CD14-positive monocyte (primary cell): Measurements from ENCODE around the gene PCBP3. TPM values are rescaled to one million over a fixed set of nuclear protein-coding genes. Genes with fewer than 3 reads are reported as not detected.

Source experiments
- DNase-seq, 3 donors: peaks; one replicate each; pipeline ENCODE4 v3.0.0-alpha.2; 2011 to 2022
- H2AFZ ChIP-seq: 2 replicates; pipeline ENCODE4 v1.6.0; 2012; ENCODE audit warnings: mild to moderate bottlenecking, low read depth, low read length, inconsistent platforms; ENCODE audit not compliant: insufficient read depth, poor library complexity, severe bottlenecking
- H3K27ac ChIP-seq, 2 donors: 1 replicate in 1 of 2; 2 replicates in 1 of 2; pipeline ENCODE4 v1.5.1; 2012 to 2013; ENCODE audit warnings: low read length in 2 of 2, control low read depth in 1 of 2, inconsistent platforms in 1 of 2, low read depth in 1 of 2, mild to moderate bottlenecking in 1 of 2
- H3K27me3 ChIP-seq, 2 donors: one replicate each; pipeline versions ENCODE4 v1.6.0 to v1.6.1; 2011 to 2013; ENCODE audit warnings: low read length in 2 of 2; ENCODE audit not compliant: control insufficient read depth in 2 of 2, insufficient read depth in 2 of 2
- H3K36me3 ChIP-seq, 2 donors: replicated peaks in 1 of 2; 1 replicate in 1 of 2; 2 replicates in 1 of 2; pipeline versions ENCODE4 v1.5.1 to v1.6.1; 2012 to 2013; ENCODE audit warnings: low read length in 2 of 2, control low read depth in 1 of 2, inconsistent platforms in 1 of 2, mild to moderate bottlenecking in 1 of 2; ENCODE audit not compliant: insufficient read depth in 2 of 2, control insufficient read depth in 1 of 2
- H3K4me1 ChIP-seq, 2 donors: 1 replicate in 1 of 2; 2 replicates in 1 of 2; pipeline versions ENCODE4 v1.5.1 to v1.6.1; 2012 to 2013; ENCODE audit warnings: low read length in 2 of 2, control low read depth in 1 of 2, inconsistent platforms in 1 of 2, mild to moderate bottlenecking in 1 of 2, moderate library complexity in 1 of 2; ENCODE audit not compliant: insufficient read depth in 2 of 2, control insufficient read depth in 1 of 2
- H3K4me2 ChIP-seq: replicated peaks from 2 replicates; pipeline ENCODE3; 2012; ENCODE audit warnings: low read length, moderate library complexity, mild to moderate bottlenecking; ENCODE audit not compliant: poor library complexity, severe bottlenecking; ENCODE audit errors: extremely low read depth
- H3K4me3 ChIP-seq, 3 experiments: fragments of 200-600 bp in 1 of 3; sonication (generic) in 1 of 3; replicated peaks in 1 of 3; 1 replicate in 2 of 3; 2 replicates in 1 of 3; pipeline ENCODE4 v1.5.1; 2011 to 2013; ENCODE audit warnings: low read length in 3 of 3, mild to moderate bottlenecking in 3 of 3, control low read depth in 2 of 3, low read depth in 2 of 3, inconsistent platforms in 1 of 3, moderate library complexity in 1 of 3
- H3K79me2 ChIP-seq: 2 replicates; pipeline ENCODE4 v1.6.0; 2012; ENCODE audit warnings: mild to moderate bottlenecking, control low read depth, inconsistent platforms, low read length, moderate library complexity; ENCODE audit not compliant: insufficient read depth
- H3K9ac ChIP-seq: 2 replicates; pipeline ENCODE4 v1.6.0; 2017; ENCODE audit warnings: low read length, mild to moderate bottlenecking; ENCODE audit not compliant: insufficient read depth, poor library complexity, severe bottlenecking
- H3K9me3 ChIP-seq, 2 donors: replicated peaks in 1 of 2; 1 replicate in 1 of 2; 2 replicates in 1 of 2; pipeline versions ENCODE4 v1.5.1 to v1.6.1; 2012 to 2013; ENCODE audit warnings: low read length in 2 of 2, control low read depth in 1 of 2; ENCODE audit not compliant: control insufficient read depth in 1 of 2, insufficient read depth in 1 of 2
- H4K20me1 ChIP-seq: 2 replicates; pipeline ENCODE4 v1.6.0; 2012; ENCODE audit warnings: mild to moderate bottlenecking, low read length, control low read depth, moderate library complexity; ENCODE audit not compliant: insufficient read depth
- H3K27ac Mint-ChIP-seq, 7 donors: one replicate each; pipeline ENCODE4 v1.8.0; 2020; ENCODE audit warnings: mild to moderate bottlenecking in 7 of 7, mixed read lengths in 7 of 7, moderate library complexity in 6 of 7, inconsistent platforms in 2 of 7
- H3K27me3 Mint-ChIP-seq, 3 donors: one replicate each; pipeline ENCODE4 v1.8.0; 2021 to 2022; ENCODE audit warnings: low read depth in 3 of 3, mild to moderate bottlenecking in 3 of 3, mixed read lengths in 3 of 3, moderate library complexity in 3 of 3, inconsistent platforms in 1 of 3
- H3K36me3 Mint-ChIP-seq, 2 donors: one replicate each; pipeline ENCODE4 v1.8.0; 2020; ENCODE audit warnings: mixed read lengths in 2 of 2, inconsistent platforms in 1 of 2, mild to moderate bottlenecking in 1 of 2
- H3K4me1 Mint-ChIP-seq: one replicate; pipeline ENCODE4 v1.8.0; 2020; ENCODE audit warnings: mild to moderate bottlenecking, mixed read lengths
- H3K4me3 Mint-ChIP-seq, 2 donors: one replicate each; pipeline ENCODE4 v1.8.0; 2020; ENCODE audit warnings: mild to moderate bottlenecking in 2 of 2, mixed read lengths in 2 of 2, moderate library complexity in 1 of 2
- H3K9me3 Mint-ChIP-seq, 7 donors: one replicate each; pipeline ENCODE4 v1.8.0; 2020 to 2022; ENCODE audit warnings: mixed read lengths in 7 of 7, mild to moderate bottlenecking in 6 of 7, moderate library complexity in 6 of 7, inconsistent platforms in 2 of 7
- CTCF ChIP-seq: fragments of 200-600 bp; IDR thresholded peaks from one replicate; pipeline ENCODE4 v1.8.0; 2022; ENCODE audit warnings: antibody characterized with exemption, mild to moderate bottlenecking
- WGBS: methylation state at CpG from one replicate; pipeline ENCODE4 v1.1.5; 2013; ENCODE audit warnings: missing lambda C conversion rate; ENCODE audit not compliant: insufficient coverage; 5-methylcytosine and 5-hydroxymethylcytosine counted together
- intact Hi-C, 2 donors: fragments of 100-400 bp; cut with micrococcal nuclease; formaldehyde crosslinking; loops; one replicate each; pipeline versions ENCODE4 v1.15.0 to v1.15.1; 2023
- polyA plus RNA-seq, 3 donors: library from polyadenylated mRNA; depleted of rRNA in 1 of 3; unstranded in 2 of 3; stranded (reverse) in 1 of 3; fragments of 300-500 nt in 2 of 3; fragments of >200 nt in 1 of 3; fragmentation: Illumina TruSeq in 2 of 3; gene quantifications; 1 replicate in 2 of 3; 2 replicates in 1 of 3; pipeline ENCODE4 v1.2.3, GENCODE V29; 2012 to 2021

Gene PCBP3
- polyA plus RNA-seq, 3 donors, result 0.34 to 0.49 TPM; not detected in 1

GRCh38 chr21:45598666-45599065 is 44.9 kb upstream of the PCBP3 start:
- H3K4me3 ChIP-seq, result no peak overlapping the region
- H3K4me1 Mint-ChIP-seq, result peaks cover 11% of the 10 kb centered on the region
- TF ChIP-seq CTCF, result no peak
- no peaks in the 10 kb centered on the region for H4K20me1 ChIP-seq
- no peak overlapping the region for H3K27ac ChIP-seq
- no peak overlapping the region for H3K4me2 ChIP-seq
- WGBS, result 89% methylated on average over 8 of the region's 10 CpGs
- no peak overlapping the region for H3K27ac Mint-ChIP-seq
- peaks cover 6 to 24% (median 20%) of the 10 kb centered on the region in 7 donors for H3K9me3 Mint-ChIP-seq
- H3K36me3 ChIP-seq, result no peaks in the 10 kb centered on the region
- H3K9ac ChIP-seq, result no peak overlapping the region
- H3K27me3 ChIP-seq, result no peaks in the 10 kb centered on the region
- peaks cover 6 to 11% of the 10 kb centered on the region in 2 donors for H3K9me3 ChIP-seq
- intact Hi-C loops, result loop anchor here (5.0 kb wide), 1 partner anchor 121 kb away; no protein-coding TSS in a partner anchor
- DNase-seq, result no peak
- H2AFZ ChIP-seq, result no peak overlapping the region
- H3K4me3 Mint-ChIP-seq, result no peak overlapping the region
- H3K4me1 ChIP-seq, result no peaks in the 10 kb centered on the region
- no peaks in the 10 kb centered on the region for H3K36me3 Mint-ChIP-seq
- peaks cover 3 to 21% (median 10%) of the 10 kb centered on the region in 3 donors for H3K27me3 Mint-ChIP-seq
- H3K79me2 ChIP-seq, result no peaks in the 10 kb centered on the region

DNA sequence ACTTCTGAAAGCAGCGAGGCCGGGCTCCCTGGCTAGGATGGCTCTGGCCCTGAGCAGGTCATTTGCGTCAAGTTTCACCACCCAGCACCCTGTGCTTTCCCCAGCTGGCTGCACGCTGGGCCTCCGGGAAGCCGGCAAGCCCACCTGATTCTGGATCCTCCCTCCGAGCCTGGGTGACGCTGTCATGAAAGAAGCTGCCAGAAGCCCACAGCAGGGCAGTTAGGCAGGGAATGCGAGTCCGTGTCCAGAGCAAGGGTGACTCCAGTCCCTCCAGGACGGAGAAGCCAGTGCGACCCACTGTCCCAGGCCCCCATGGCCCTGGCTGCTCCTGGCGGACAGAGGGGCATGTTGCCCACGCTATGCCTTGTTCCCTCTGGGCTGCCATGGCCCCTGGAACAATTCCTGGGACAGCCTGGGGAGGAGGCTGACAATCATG is 44.4 kb upstream of the PCBP3 start:
- no peaks in the 10 kb centered on the region for H3K27me3 ChIP-seq
- TF ChIP-seq CTCF, result no peak
- intact Hi-C loops, result loop anchor here (5.0 kb wide), 1 partner anchor 122 kb away; no protein-coding TSS in a partner anchor
- no peaks in the 10 kb centered on the region for H4K20me1 ChIP-seq
- H2AFZ ChIP-seq, result no peak overlapping the region
- no peak for DNase-seq
- H3K4me3 Mint-ChIP-seq, result no peak overlapping the region
- H3K9me3 ChIP-seq, result peaks cover 10 to 11% of the 10 kb centered on the region in 2 donors
- H3K4me1 Mint-ChIP-seq, result peaks cover 6% of the 10 kb centered on the region
- no peak overlapping the region for H3K4me3 ChIP-seq
- no peaks in the 10 kb centered on the region for H3K36me3 Mint-ChIP-seq
- H3K27ac Mint-ChIP-seq, result no peak overlapping the region
- WGBS, result 96% methylated on average over 14 of the region's 14 CpGs
- H3K4me2 ChIP-seq, result no peak overlapping the region
- no peak overlapping the region for H3K27ac ChIP-seq
- no peak overlapping the region for H3K9ac ChIP-seq
- H3K4me1 ChIP-seq, result no peaks in the 10 kb centered on the region
- peaks cover 3 to 17% (median 12%) of the 10 kb centered on the region in 3 donors for H3K27me3 Mint-ChIP-seq
- H3K36me3 ChIP-seq, result no peaks in the 10 kb centered on the region
- peaks cover 10 to 28% (median 23%) of the 10 kb centered on the region in 7 donors for H3K9me3 Mint-ChIP-seq
- H3K79me2 ChIP-seq, result no peaks in the 10 kb centered on the region
